Mammary epithelial cell (primary cell): ENCODE results near the gene SSBP3.

Source experiments
- CTCF ChIP-seq, 2 donors: IDR thresholded peaks in 1 of 2; conservative IDR thresholded peaks in 1 of 2; 2 replicates each; pipeline ENCODE4 v1.5.1; 2011 to 2012; ENCODE audit warnings: inconsistent platforms in 2 of 2, low read length in 2 of 2, mild to moderate bottlenecking in 2 of 2, control low read depth in 1 of 2, low read depth in 1 of 2; ENCODE audit not compliant: insufficient read depth in 1 of 2; ENCODE audit errors: extremely low read depth in 1 of 2
- EZH2 ChIP-seq: IDR thresholded peaks from 2 replicates; pipeline ENCODE4 v1.6.1; 2012; ENCODE audit warnings: low read length, inconsistent platforms, borderline replicate concordance

- TF ChIP-seq CTCF (conservative IDR thresholded peaks at IDR 0.05 in 1 of 2, IDR thresholded peaks at IDR 0.05 in 1 of 2; ENCODE audit: extremely low read depth in 1 of 2, insufficient read depth in 1 of 2, low read depth in 1 of 2, low read length in 2 of 2) (no peak), EZH2 (no peak)
These were observed 14.6 kb downstream of the SSBP3 start for GRCh38 chr1:54391450-54392209.
